Measurements from ENCODE around the gene TMEM198.

TMEM198 gene

DNA sequence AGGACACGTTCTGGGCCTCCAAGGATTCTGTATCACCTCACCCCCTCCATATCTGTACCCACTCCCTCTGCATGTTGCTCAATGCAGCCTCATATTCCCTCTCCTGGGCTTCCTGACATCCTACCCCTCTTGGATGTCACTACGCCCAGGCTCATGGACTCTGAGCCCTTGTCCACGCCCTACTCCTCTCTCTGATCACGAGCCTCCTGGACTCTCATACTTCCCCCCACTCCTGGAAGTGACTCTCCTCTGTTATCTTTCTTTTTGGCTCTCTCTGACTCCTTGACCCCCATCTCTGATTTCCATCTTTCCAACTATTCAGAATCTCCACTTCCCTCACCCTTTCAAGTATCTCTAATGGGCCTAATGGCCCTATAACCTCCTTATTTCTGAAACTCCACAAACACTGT is 2.1 kb downstream of the TMEM198 start:
- no peak for DNase-seq

DNA sequence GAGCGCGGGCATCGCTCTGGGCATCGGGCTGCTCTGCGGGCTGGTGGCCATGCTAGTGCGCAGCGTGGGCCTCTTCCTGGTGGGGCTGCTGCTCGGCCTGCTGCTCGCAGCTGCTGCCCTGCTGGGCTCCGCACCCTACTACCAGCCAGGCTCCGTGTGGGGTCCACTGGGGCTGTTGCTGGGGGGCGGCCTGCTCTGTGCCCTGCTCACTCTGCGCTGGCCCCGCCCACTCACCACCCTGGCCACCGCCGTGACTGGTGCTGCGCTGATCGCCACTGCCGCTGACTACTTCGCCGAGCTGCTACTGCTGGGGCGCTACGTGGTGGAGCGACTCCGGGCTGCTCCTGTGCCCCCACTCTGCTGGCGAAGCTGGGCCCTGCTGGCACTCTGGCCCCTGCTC is 3.8 kb downstream of the TMEM198 start:
- no peak for DNase-seq

DNA sequence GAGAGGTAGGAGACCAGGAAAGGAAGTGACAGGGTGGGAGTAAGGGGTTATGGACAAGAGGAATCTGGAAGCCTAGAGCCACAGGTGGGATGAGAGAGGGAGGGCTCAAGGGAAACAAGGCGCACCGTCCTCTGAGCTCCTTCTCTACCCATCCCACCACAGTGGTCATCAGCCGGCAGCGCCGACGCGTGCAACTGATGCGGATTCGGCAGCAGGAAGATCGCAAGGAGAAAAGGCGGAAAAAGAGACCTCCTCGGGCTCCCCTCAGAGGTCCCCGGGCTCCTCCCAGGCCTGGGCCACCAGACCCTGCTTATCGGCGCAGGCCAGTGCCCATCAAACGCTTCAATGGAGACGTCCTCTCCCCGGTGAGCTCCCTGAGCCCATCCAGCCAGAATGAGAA is 5.2 kb downstream of the TMEM198 start:
- DNase-seq: no peak

DNA sequence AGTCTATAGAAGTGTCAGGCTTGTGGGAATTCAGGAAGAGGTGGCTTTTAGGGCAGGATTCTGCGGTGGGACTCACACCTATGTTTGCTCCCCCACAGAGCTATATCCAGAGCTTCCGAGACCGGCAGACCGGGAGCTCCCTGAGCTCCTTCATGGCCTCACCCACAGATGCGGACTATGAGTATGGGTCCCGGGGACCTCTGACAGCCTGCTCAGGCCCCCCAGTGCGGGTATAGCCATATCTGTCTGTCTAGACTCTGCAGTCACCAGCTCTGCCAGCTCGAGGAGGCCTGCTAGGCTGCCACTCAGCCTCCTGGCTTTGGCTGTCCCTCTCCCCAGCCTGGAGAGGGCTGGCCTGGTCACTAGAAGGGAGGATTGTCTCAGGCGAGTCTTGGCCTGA is 5.8 kb downstream of the TMEM198 start:
- no peak for DNase-seq

DNA sequence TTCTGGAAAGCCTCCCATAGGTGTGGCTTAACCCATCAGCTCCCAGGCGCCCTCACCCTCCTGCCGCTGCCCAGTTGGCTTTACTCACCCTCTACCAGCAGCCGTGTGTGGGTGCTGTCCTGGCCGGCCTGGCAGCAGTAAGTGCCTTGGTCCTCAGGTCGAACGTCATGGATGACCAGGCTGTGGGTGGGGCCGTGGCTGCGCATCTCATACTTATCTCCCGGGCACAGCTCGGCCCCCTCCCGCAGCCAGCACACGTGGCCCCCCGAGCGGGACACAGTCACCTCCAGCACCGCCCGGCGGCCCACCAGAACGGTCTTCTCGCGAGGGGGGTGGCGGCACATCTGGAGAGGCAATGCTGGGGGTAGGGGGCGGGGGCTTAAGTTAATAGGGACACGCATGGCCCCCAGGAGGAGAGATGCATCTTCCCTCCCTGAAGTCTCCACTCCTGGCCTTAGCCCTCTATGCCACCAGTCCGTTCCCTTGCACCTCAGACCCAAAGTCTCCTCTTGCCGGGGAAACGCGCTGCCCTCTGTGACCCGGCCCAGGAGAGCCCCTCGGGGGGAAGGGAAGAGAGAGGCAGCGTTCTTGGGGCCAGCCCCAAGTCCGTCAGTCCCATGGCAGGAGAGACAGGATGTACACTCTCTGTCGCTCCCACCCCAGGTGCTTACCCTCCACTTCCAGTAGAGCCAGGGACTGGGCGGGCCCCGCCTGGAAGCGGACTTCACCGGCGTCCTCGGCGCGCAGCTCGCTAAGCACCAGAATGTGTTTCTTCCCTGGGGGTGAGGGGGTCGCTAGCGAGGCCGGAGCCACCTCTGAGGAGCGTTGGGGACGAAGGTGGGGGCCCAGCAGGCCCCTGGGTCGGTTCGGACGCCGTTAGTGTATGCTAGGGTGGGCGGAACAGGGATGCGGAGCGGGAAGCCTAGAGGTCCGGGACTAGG is 7.9 kb downstream of the TMEM198 start:
- DNase-seq: no peak

DNA sequence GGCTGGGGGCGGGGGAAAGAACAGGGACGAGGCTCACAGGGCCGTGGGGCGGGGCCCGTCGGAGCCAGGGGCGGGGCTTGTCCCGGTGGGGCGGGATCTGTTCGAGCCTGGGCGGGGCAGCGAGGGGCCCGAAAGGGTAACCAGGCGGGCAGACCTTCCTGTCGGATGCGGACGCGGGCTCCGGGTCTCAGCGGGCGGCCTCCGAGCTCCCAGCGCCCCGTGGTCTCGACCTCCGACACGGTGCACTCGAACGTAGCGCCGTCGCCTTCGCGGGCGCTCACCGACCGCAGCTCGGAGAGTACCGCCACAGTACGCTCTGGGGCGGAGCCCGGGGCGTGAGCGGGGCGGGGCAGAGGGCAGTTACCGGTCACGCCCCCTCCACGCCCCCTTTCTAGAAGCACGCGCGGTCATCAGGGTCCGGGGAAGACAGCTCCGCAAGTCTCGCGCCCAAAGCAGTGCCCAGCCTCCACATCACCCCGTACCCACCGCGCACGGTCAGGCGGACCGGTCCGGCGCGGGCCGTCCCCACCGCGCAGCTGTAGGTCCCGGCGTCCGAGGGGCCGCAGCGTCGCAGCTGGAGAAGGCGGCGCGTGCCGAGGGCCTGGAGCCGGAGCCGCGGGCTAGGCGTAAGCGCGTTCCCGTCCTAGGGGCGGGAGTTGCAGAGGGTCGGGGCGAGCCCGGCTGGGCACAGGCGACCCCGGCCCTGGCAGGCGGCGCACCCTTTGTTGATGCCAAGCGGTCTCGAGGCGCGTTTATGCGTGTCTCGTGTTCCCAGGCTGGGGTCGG is 8.7 kb downstream of the TMEM198 start:
- peak; percentile 15 for DNase-seq

DNA sequence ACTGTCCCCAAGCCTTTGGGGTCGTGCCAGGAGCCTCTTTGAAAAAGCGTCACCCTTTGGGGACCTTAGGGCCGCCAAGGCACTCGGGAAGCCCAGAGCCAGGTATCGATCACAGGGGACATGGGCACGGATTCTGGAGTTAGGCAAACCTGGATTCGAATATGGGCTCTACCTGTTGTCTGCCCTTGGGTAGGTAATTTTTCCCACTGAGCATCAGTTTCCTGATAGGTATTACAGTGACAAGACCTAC is 9.3 kb downstream of the TMEM198 start:
- no peak for DNase-seq

DNA sequence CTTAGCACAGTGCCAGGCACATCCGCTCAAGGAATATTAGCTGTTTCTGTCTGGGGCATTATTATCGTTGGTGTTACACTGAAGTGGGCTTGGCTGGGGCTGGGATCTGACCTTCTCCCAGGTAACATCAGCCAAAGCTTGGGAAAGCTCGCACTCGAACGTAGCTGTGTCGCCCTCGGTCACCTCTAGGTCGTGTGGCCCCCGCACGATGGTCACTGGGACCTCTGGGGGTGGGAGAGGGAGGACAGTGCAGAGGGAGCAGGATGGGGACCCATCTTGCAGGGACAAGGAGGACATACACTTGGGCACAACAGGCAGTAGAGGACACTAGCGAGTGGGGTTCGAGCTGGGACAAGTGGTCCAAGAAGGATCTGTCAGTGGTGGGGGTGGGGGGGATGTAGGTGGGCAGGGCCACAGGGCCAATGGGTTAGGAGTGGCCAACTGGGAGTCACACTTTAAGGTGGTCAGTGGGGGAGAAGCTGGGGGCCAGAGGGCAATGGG is 9.7 kb downstream of the TMEM198 start:
- no peak for DNase-seq

DNA sequence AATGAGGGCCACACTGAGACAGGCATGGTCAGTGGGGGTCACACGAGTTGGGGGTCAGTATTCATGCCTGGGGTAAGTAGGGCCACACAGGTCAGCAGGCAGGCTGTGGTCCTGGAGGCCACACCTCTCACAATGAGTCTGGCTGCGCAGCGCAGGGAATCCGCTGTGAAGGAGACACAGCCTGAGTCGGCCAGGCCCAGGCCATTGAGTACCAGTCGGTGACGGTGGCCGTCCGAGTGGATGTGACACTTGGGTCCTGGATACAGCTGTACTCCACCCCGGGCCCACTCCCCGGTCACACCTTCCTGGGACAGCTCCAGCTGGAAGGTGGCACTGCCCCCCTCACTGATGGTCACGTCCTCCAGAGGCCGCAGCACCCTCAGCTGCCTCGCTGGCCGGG is 10.5 kb downstream of the TMEM198 start:
- DNase-seq: no peak

DNA sequence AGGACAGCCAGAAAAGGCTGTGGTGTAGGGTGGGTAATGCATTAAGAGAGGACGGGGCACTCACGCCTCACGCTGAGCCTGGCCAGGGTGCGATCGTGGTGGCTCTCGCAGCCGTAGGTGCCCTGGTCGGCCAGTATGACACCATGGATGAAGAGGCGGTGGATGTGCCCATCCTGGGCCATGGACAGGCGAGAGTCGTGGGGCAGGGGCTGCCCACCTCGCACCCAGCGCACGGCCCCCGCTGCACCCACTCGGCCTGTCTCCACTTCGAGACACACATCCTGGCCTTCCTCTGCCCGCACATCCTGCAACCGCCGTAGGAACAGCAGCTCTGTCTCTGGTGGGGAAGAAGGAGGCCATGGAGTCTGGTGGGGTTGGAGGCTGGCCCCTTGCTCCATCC is 12.1 kb downstream of the TMEM198 start:
- DNase-seq: no peak

DNA sequence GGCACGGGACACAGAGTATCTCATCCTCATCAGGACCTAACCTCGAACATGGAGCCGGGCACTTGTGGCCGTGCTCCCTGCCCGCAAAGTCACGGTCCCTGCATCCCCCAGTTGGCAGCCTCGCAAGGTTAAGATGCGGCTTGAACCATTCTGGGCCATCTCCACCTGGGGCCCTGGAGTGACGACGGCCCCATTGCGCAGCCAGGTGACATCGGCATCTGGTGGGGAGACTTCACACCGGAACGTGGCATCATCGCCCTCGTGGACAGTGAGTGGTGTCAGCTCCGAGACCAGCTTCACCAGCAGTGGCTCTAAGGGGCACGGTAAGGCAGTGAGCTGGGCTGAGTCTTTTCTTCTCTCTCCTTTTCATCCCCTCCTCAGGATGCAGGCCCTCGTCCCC is 12.6 kb downstream of the TMEM198 start:
- DNase-seq: no peak

DNA sequence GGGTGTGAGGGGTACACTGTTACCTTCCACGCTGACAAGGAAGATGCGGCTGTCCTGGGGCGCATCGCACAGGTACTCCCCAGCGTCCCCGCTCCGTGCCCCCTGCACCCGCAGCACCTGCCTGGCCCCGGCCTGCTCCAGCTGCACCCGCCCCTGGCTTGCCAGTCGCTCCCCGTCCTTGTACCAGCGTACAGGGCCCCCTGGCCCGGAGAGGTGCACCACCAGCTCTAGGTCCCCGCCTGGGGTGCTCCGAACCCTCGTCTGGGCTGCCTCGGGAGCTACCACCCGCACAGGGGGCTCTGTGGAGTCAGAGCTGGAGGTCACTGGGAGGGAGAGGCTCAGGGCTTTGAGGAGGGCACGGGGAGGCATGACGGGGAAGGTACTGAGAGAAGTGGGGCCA is 13.5 kb downstream of the TMEM198 start:
- no peak for DNase-seq

DNA sequence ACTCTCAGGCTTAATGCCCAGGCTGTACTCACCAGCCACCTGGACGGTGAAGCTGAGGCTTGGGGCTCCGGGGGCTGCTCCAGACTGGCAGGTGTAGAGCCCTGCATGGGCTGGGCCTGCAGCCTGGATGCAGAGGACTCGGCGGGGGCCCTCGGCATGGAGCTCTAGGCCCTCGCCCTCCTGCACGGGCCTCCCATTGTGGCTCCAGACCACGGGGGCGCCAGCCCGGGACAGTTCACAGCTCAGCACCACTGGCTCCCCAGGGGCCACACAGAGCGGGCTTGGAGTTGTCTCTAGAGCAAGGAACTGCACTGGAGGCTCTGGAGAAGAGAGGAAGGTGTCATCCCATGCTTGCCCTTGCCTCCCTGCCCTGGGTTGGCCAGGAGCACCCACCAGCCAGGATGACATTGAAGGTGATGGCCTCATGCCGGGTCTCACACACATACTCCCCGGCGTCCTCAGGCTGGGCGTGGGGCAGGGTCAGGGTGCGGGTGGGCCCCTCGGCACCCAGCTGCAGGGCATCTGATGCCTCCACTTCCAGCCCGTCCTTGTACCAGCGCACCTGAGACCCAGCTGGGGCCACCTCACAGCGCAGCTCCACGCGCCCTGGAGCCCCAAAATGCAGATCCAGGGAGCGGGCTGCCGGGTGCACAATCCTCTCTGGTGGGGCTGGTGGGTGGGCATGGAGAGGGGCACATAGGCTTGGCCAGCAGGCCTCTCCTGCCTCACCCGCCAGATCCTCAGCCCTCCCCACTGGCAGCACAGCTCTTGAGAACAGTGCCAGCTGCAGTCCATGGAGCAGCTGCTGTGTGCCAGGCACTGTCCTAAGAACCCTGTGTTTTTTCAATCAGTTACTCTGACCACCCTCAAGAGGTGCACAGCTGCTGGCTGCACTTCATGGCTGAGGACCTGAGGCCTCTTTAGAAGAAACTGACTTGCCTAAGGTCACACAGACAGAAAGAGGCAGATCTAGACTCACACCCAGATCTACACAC is 14.3 kb downstream of the TMEM198 start:
- no peak for DNase-seq

DNA sequence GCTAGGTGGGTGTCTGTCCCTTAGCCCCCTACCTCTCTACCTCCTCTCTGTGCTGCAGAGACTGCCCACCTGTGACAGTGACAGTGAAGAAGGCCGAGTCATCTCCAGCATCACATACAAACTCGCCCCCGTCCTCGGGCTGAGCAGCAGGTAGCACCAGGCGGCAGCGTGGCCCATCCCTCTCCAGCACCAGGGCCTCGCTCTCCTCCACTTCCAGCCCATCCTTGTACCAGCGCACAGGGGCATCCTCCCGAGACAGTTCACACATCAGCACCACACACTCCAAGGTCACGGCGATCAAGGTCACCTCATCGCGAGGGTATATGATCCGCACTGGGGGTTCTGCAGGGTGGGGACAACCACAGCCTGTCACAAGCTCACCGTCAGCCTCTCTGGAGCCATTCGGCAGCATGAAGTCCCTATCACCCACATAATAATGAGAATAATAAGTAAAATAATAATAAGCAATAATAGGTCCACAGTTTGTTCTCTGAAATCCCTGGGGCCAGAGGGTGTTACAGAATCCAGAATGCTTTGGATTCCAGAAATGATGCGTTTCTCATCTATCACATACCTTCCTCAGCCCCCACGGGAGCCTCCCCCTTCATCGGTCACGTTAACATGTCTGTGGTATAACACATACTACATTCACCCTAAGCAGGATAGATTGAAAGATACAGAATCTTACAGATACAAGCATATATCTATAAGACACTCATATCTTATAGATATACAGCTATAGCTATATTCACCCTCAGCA is 15.5 kb downstream of the TMEM198 start:
- DNase-seq: no peak

DNA sequence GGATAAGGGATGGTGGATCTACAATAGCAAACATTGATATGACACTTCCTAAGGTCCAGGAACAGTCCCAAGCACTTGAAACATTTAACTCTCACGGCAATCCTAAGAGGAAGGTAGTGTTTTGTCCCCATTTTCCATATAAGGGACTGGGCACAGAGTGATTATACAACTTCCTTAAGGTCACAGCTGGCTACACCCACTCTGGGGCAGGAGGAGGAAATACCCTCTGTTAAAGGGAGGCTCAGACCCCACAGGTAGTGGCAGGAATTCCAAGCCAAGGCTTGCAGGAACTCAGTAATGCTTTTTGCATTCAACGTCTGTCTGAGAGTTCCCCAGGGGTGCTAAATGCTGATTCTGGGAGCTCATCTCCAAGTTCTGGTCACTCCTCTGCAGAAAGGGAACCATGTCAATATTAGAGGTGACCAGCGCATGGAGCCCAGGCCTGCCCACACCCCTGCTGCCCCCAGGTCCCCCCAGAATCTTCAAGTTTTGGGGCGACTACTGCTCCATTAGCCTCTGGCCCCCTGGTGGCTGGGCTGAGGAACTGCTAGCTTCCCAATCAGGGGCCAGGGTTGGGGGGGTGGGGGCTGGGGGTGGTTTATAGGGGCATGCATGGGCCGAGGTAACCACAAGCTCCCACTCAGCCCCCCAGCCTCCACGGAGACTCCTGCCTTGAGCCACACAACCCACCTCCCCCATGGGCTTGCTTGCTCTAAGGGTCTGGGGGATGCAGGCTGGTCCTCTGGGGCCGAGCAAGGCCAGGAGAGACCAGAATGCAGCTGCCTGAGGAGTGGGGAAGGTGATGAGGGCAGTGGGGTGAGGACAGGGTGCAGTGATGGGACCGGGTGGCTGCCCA is 16.4 kb downstream of the TMEM198 start:
- no peak for DNase-seq

DNA sequence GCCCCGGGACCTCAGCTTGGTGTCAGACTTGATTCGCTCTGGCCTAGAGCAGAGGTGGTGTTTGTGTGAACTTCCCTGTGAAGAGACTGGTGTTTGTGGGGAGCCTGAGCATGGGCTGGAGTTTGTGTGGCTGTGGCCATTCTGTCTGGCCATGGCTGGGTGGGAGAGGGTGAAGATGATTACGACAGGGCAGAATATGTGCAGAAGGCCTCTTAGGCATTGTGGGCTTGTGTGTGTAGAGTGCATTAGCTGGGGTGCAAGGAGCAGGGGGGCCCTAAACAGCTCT is 17.0 kb downstream of the TMEM198 start:
- no peak for DNase-seq

DNA sequence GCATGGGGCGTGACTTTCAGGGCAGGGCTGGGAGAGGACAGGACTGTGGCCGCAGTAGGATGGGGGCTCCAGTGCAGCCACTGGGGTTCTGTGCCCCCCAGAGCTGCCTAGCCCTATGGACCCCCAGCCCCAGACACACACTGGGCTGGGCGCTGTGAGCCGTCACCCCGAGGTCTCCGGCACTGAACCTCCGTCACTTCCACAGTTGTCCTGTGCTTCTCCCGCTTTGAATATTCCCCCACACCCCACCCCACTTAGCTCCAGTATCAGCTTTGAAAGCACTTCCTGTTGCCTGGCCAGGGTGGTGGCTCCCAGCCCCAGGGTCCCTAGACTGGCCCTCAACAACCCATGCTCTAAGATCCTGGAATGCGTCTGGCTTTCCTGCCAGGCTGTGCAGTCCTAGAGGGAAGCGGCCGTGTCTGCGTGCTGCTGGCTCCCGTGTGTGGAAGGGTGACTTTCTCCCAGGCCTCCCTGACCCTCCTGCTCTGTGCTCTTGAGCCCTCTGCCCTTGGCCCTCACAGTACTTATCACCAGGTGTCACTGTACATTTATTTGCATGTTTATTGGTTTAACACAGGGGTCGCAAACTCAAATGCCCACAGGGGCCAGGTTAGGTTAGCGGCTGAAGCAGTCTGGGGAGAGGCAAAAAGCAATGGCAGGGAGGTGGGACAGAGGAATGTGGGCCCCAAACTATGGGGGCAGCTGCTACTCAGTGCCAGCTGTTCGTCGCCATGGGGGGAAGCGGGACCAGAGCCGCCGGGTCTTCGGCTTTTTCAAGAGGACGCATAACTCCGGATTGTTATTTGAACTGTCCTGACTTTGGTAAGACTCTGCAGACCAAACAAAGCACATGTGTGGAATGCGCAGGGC is 17.6 kb downstream of the TMEM198 start:
- no peak for DNase-seq

DNA sequence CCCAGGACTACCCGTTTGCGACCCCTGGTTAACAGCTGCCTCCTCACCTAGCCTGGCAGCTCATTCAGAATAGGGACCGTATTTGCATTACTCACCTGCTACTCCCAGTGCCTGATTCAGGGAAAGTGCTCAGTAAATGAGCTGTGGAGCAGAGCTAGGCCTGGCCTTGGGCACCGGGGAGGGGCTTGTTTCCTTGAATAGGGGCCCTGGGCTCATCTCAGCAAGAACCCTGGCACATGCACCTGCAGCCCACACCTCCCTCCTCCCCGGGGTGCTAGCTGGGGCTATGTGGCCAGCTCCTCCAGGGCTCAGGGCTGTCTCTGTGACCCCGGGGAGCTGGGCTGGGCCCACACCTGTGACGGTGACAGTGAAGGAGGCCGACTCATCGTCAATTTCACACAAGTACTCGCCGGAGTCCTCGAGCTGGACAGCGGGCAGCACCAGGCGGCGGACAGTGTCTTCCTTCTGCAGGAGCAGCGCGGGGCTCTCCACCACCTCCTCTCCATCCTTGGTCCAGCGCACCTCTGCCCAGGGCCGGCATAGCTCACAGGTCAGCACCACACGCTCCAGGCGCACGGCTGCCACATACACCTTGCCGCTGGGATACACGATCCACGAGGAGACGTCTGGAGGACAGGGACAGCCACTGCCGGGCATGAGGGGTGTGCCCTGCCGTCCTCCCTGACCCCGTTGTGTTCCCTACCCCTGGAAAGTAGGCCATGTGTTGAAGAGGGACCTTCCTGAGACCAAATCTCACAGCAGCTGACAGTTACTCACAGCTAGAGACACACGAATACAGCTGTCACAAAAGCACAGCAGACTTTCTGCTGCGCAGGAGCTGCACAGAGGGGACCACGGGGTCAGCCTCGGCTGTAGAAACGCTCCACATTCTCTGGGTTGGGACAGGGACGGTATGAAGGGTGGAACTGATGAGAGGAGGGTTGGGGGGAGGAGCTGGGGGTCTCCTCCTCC is 18.5 kb downstream of the TMEM198 start:
- no peak for DNase-seq

DNA sequence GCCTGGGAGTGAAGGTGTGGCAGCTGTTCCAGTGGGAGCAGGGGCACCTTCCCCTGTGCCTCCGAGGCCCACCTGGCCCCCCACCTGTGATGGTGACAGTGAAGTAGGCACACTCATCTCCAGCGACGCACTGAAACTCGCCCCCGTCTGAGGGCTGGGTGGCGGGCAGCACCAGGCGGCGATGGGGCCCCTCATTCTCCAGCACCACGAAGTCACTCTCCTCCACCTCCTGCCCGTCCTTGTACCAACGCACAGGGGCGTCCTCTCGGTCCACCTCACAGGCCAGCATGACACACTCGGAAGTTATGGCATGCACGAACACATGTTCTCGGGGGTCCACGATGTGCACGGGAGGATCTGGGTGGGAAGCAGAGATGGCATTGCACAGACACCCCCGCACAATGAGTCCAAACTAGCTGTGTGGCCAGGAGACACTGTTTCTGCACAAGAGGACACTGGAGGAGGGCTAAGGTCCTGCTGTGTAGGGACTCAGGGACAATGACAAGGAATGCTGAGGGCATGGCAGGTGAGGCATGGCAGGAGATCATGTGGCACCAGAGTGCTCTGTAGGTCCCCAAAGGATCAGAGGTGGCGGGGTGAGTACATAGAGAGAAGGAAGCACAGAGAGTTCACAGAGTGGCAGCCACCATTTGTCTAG is 19.6 kb downstream of the TMEM198 start:
- DNase-seq: no peak

Measured in NCI-H1417 treated with DMSO at 0.1 percent for 48 hours (cell line).